HG03575 (cell line): ENCODE data around the gene VPS18.
"Not testable (repeated sequence)": the region's sequence is repeated elsewhere in the genome, so short reads cannot be mapped to it uniquely, and the experiment has no call there.

Source experiments
- ATAC-seq: cut with Tn5 transposase; IDR thresholded peaks from one replicate; pipeline ENCODE4 v1.9.1; 2021; ENCODE audit not compliant: unreplicated experiment, insufficient number of reproducible peaks, low FRiP score; ENCODE audit errors: extremely low read depth

The VPS18 gene, protein sequence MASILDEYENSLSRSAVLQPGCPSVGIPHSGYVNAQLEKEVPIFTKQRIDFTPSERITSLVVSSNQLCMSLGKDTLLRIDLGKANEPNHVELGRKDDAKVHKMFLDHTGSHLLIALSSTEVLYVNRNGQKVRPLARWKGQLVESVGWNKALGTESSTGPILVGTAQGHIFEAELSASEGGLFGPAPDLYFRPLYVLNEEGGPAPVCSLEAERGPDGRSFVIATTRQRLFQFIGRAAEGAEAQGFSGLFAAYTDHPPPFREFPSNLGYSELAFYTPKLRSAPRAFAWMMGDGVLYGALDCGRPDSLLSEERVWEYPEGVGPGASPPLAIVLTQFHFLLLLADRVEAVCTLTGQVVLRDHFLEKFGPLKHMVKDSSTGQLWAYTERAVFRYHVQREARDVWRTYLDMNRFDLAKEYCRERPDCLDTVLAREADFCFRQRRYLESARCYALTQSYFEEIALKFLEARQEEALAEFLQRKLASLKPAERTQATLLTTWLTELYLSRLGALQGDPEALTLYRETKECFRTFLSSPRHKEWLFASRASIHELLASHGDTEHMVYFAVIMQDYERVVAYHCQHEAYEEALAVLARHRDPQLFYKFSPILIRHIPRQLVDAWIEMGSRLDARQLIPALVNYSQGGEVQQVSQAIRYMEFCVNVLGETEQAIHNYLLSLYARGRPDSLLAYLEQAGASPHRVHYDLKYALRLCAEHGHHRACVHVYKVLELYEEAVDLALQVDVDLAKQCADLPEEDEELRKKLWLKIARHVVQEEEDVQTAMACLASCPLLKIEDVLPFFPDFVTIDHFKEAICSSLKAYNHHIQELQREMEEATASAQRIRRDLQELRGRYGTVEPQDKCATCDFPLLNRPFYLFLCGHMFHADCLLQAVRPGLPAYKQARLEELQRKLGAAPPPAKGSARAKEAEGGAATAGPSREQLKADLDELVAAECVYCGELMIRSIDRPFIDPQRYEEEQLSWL

DNA sequence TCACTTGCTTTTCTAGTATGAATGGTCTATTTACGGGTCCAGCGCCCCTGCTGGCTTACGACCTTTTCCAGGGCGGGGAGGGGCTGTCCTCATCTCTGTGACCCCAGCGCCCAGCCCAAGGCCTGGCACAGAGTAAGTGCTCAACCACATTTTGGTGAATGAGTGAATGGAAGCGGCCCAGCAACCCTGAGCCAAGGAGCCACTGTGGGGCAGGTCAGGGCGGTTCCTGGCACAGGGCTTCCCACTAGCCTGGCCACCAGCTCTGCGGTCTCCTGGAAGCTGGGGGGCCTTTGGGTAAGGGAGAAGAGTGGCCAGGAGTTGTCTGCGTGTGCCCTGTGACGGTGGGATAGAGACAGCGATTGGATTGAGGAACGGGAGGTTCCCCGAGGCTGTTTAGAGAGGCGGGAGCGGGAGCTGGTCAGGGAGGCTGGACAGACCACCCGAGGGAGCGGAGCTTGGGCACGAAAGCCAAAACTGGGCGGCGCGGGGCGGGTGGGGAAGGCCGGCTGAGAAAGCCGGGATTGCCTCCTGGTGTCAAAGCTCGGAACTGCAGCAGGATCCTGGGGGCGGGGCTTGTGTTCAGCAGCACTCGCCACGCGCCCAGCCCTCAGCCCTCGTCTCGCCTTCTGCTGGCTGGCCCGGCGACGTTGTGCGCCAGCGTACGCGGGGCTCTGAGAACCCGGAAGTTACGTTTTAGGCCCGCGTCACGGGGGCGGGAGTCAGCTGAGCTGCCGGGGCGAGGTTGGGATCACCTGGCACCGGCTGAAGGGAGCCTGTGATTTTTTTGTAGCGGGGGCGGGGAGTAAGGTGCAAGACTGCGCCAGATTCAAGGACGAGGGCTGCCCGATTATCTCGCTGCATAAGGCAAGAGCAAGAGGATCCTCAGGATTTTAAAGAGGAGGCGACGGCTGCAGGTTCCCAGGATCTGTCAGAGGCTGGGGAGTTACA lies at the start of gene VPS18:
Gene VPS18 (plus strand): TSS at position 718 of the 948 bp plus-strand sequence. CDS start 319 bp downstream, outside the sequence.
- ATAC-seq = peak; percentile 29

GRCh38 chr15:40844696-40845030 lies 49.6 kb upstream of the VPS18 start:
- no peak for ATAC-seq

DNA sequence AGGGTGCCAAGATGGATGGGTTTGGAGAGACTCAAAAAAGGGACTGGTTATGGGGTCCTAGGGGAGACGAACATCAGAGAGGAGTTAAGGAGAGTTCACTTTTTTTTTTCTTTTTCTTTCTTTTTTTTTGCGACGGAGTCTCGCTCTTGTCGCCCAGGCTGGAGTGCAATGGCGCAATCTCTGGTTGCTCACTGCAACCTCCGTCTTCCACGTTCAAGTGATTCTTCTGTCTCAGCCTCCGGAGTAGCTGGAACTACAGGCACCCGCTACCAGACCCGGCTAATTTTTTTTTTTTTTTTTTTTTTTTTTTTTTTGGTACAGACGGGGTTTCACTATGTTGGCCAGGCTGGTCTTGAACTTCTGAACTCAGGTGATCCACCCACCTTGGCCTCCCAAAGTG lies 49.2 kb upstream of the VPS18 start:
- no peak for ATAC-seq

- ATAC-seq = no peak
Observed at GRCh38 chr15:40845511-40846284, 48.6 kb upstream of the VPS18 start.

GRCh38 chr15:40846841-40847222 lies 47.4 kb upstream of the VPS18 start:
- ATAC-seq = no peak

DNA sequence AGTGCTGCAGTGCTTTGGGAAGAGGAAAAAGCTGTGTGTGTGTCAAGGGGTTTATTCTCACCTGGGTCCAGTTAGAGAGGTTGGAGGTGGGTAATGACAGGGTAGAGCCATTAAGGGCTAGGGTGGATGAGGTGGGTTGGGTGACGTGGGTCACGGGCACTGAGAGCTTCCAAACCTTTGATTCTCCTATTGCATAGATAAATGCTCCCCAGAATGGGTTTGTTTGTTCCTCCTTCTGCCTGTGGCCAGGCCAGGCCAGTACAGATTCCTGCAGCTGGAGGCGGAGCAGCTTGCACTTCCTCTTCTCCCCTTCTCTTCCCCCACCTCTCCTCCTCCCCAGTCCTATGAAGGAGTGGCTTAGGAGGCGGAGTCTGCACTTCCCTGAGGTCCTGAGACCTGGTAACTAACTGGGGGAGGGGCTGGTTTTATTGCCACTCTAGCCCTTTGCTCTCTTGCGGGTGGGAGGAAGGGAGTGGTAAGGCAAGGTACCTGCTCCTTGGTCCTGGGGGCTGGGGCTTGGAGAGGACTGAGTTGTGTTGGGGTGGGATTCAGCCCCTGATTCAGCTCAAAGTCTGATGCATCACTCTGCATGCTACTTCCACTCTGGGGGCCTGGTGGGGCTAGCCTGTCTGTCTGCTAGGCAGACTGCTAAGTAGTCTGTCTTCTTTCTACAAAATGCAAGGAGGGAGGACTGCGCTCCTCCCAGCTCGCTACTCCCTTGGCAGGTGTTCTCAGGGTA lies 46.9 kb upstream of the VPS18 start:
- no peak for ATAC-seq

- ATAC-seq = no peak
Observed at GRCh38 chr15:40850576-40851112, 43.6 kb upstream of the VPS18 start.

DNA sequence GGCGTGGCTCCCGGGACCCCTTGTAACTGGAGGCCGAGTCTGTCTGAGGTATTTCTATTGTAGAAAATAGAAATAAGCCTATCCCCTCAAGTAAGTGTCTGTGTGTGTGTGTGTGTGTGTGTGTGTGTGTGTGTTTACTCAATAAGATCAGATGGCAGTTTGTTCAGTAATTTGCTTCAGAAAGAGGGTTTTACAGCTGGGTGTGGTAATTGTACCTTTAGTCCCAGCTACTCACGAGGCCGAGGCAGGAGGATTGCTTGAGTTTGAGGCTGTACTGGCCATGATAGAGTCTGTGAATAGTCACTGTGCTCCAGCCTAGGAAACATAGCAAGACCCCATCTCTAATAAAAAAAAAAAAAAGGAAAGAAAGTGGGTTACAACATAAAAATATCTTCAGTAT lies 41.7 kb upstream of the VPS18 start:
- no peak for ATAC-seq

GRCh38 chr15:40853241-40853890 lies 40.9 kb upstream of the VPS18 start:
- no peak for ATAC-seq

DNA sequence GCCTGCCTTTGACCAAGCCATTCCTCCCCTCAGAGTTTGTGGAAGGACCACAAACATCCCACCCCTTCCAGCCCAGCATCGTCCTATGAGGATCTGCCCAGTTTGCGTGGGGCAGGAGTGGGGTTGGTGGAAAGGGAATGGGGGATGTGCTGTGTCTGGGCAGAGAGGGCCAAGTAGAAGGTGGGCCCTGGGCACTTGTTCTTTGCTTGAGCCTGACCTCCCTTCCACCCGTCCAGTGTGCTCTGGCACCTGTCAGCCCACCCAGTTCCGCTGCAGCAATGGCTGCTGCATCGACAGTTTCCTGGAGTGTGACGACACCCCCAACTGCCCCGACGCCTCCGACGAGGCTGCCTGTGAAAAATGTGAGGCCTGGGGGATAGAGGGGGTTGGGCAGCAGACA lies 40.1 kb upstream of the VPS18 start:
- ATAC-seq = no peak

GRCh38 chr15:40855706-40856234 lies 38.5 kb upstream of the VPS18 start:
- ATAC-seq = no peak

GRCh38 chr15:40856746-40857145 lies 37.5 kb upstream of the VPS18 start:
- ATAC-seq = no peak

- ATAC-seq = no peak
Observed at GRCh38 chr15:40857601-40858341, 36.5 kb upstream of the VPS18 start.

GRCh38 chr15:40858706-40859105 lies 35.5 kb upstream of the VPS18 start:
- ATAC-seq = no peak

DNA sequence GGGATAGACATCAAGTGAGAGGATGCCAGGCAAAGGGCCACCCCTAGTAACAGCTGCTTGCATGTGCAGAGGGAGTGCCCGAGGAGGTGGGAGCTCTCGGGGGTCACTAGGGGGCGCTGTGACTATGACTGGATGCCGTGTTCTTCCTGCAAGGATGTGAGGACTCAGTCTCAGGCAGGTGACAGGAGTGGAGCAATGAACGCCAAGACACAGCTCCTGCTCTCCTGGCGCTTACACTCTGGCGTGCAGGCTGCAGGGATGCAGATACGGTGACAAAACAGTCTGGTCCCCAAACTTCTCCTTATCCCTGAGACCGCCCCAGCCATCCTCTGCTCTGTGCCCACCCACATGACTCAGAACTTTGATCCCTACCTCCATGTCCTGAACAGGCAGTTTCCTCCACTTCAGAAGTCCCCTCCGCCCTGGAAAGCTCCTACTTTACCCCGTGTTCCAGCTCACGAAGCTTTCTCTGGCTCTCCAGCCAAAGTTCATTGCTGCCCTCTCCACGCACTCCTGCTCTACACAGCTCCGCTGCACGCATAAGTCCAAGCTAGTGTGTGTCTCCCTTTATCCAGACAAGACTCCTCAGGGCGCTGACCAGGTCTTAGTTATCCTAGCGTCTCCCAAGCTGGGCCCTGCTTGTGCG lies 34.9 kb upstream of the VPS18 start:
- no peak for ATAC-seq

GRCh38 chr15:40861147-40861546 lies 33.1 kb upstream of the VPS18 start:
- not testable (repeated sequence) for ATAC-seq
